ENCODE data around the gene KPNA5.
A peak's percentile ranks its signal among the peaks of the same experiment; 100 is the strongest.

Gene KPNA5

DNA sequence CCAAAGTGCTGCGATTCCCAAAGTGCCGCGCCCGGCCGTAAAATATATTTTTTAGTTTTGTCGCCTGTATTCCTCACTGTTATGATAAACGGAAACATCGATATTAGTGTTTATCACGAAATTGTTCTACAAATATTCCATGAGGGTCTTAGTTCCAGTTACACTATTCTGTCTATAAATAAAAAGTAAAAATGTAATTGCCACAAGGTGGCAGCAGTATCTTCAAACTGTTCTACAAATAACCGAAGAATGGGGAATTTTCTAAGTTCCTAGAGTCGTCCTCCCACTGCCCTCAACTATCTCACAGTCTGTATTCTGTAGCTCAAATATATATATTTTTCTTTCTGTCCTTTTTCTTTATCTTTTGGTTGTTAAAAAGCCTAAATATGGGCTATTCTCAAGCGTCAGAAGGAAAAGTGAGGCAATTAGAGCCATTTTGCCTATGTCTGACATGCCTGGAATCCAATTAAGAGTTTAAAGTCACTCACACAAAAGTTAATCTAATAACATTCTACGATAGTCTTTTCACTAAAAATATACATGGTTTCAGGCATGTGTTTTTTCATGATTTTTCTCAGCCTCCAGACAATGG lies 98.7 kb downstream of the KPNA5 start:
- TF ChIP-seq, protein P1, sequence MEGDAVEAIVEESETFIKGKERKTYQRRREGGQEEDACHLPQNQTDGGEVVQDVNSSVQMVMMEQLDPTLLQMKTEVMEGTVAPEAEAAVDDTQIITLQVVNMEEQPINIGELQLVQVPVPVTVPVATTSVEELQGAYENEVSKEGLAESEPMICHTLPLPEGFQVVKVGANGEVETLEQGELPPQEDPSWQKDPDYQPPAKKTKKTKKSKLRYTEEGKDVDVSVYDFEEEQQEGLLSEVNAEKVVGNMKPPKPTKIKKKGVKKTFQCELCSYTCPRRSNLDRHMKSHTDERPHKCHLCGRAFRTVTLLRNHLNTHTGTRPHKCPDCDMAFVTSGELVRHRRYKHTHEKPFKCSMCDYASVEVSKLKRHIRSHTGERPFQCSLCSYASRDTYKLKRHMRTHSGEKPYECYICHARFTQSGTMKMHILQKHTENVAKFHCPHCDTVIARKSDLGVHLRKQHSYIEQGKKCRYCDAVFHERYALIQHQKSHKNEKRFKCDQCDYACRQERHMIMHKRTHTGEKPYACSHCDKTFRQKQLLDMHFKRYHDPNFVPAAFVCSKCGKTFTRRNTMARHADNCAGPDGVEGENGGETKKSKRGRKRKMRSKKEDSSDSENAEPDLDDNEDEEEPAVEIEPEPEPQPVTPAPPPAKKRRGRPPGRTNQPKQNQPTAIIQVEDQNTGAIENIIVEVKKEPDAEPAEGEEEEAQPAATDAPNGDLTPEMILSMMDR (IDR thresholded peaks at IDR 0.05; ENCODE audit: low read depth, low read length) = peak; percentile 23
- TF ChIP-seq POLR2A (IDR thresholded peaks at IDR 0.05; ENCODE audit: extremely low read depth, insufficient read length) = no peak
- H3K4me3 ChIP-seq (ENCODE audit: low read depth, low read length) = no peak overlapping the region
- peak; percentile 61 for DNase-seq (ENCODE audit: low read depth)

DNA sequence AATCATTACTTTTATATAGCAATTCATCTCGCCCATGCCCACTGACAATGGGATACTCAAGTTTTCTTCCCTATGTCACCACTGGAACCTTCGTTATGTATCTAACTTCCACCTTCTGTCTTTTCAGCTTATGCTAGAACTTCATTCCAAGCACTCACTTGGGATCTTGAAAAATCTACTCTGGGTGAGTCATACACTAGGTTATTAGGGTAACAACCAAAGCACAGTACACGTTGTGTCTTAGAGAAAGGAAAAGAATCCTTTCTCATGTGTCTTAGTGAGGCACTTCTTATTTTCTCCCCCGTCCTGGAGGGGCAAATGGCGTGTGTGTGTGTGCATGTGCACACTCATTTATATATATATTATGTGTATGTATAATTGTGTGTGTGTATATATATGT lies 102.8 kb downstream of the KPNA5 start:
- TF ChIP-seq, protein P1 (IDR thresholded peaks at IDR 0.05; ENCODE audit: low read depth, low read length) = no peak
- TF ChIP-seq, protein P2, sequence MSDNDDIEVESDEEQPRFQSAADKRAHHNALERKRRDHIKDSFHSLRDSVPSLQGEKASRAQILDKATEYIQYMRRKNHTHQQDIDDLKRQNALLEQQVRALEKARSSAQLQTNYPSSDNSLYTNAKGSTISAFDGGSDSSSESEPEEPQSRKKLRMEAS (IDR thresholded peaks at IDR 0.05; ENCODE audit: low read depth, low read length) = no peak
- TF ChIP-seq MYC (IDR thresholded peaks at IDR 0.05; ENCODE audit: low read depth, low read length) (no peak), POLR2A (IDR thresholded peaks at IDR 0.05; ENCODE audit: extremely low read depth, insufficient read length) (no peak)
- no peak for DNase-seq (ENCODE audit: low read depth)
- no peak overlapping the region for H3K4me3 ChIP-seq (ENCODE audit: low read depth, low read length)

All from NB4 (cell line).